GM10248 (cell line): ENCODE results near the gene PLD6.

Experiments used
- CTCF ChIA-PET: fragments of 300-600 bp; sonication (Branson Sonifier 250); formaldehyde crosslinking; extraction: SDS; loops from one replicate; lab custom pipeline; 2021; ENCODE audit warnings: antibody characterized with exemption; lab: Yijun Ruan, JAX
- POLR2A ChIA-PET: fragments of 350-650 bp; sonication (Branson Sonifier 250); formaldehyde crosslinking; extraction: SDS; loops from one replicate; lab custom pipeline; 2020; ENCODE audit warnings: antibody characterized with exemption; lab: Yijun Ruan, JAX
- DNase-seq: peaks from one replicate; pipeline ENCODE4 v3.0.0; 2012; ENCODE audit errors: extremely low spot score
- CTCF ChIP-seq: IDR thresholded peaks from 2 replicates; pipeline ENCODE4 v1.5.1; 2012; ENCODE audit warnings: mild to moderate bottlenecking, low read depth; ENCODE audit errors: extremely low read depth, missing control alignments, control extremely low read depth

The PLD6 gene

GRCh38 chr17:17235212-17236174 lies 29.4 kb upstream of the PLD6 start:
- POLR2A ChIA-PET: interaction anchor here (0.7 to 2.3 kb wide), 7 partner anchors 8 to 168 kb away, joined by 3 to 7 read pairs (median 4); no protein-coding TSS in a partner anchor
- CTCF ChIA-PET: interaction anchor here (0.9 to 2.2 kb wide), 3 partner anchors 9 to 28 kb away, joined by 3 to 6 read pairs (median 3); no protein-coding TSS in a partner anchor
- TF ChIP-seq CTCF: no peak
- DNase-seq: no peak

GRCh38 chr17:17232303-17232621 lies 26.1 kb upstream of the PLD6 start:
- POLR2A ChIA-PET: no interaction called here
- CTCF ChIA-PET: interaction anchor here (1.2 kb wide), 1 partner anchor 25 kb away, joined by 3 read pairs; no protein-coding TSS in a partner anchor

GRCh38 chr17:17231621-17232302 lies 25.6 kb upstream of the PLD6 start:
- POLR2A ChIA-PET: no interaction called here
- CTCF ChIA-PET: interaction anchor here (1.0 to 1.2 kb wide), 2 partner anchors 20 to 24 kb away, joined by 3 read pairs; no protein-coding TSS in a partner anchor
- no peak for TF ChIP-seq CTCF
- DNase-seq: no peak

More at GRCh38 chr17:17232303-17232621, 26.1 kb upstream of the PLD6 start:
- no peak for DNase-seq
- TF ChIP-seq CTCF: no peak

- ChIA-PET CTCF (interaction anchor here (1.0 kb wide), 2 partner anchors 48 to 54 kb away, joined by 3 read pairs; no protein-coding TSS in a partner anchor), POLR2A (no interaction called here)
- no peak for DNase-seq
- TF ChIP-seq CTCF: no peak
Observed at GRCh38 chr17:17229416-17230384, 23.6 kb upstream of the PLD6 start.

GRCh38 chr17:17228521-17229279 lies 22.6 kb upstream of the PLD6 start:
- ChIA-PET POLR2A (interaction anchor here (0.7 kb wide), 1 partner anchor 20 kb away, joined by 5 read pairs; no protein-coding TSS in a partner anchor), CTCF (interaction anchor here (1.0 kb wide), 1 partner anchor 55 kb away, joined by 3 read pairs; no protein-coding TSS in a partner anchor)
- no peak for DNase-seq
- no peak for TF ChIP-seq CTCF
